ENCODE data around the gene ABCD2.

Gene ABCD2

DNA sequence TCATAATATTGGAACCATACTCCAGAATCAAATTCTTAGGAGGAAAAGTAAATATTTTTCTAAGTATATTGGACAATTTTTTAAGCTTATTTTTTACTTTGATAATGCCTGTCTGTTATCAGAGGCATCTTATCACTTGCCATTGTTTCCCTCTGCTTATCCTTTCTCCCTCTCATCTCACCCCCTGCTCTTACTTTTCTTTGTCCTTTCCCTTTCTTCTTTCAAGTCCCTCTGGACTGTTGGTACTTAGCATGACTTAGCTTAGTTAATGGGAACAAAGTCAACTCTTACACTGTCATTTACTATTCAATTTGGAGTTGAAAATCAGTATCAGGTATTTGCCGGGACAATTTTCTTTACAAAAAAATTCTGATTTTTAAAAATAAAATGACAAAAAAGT lies 45.2 kb downstream of the ABCD2 start:
- no peaks in the 10 kb centered on the region for H3K36me3 ChIP-seq (replicated peaks; ENCODE audit: low read depth, low read length)
- no peak overlapping the region for H3K4me3 ChIP-seq (ENCODE audit: low read length)
- H3K4me1 ChIP-seq (ENCODE audit: low read length) = no peaks in the 10 kb centered on the region
- H3K27ac ChIP-seq (ENCODE audit: low read length) = no peak overlapping the region
- H3K9me3 ChIP-seq (ENCODE audit: insufficient read depth, low read length) = no peaks in the 10 kb centered on the region
- no peaks in the 10 kb centered on the region for H3K27me3 ChIP-seq (ENCODE audit: low read depth, low read length)
- H4K20me1 ChIP-seq (ENCODE audit: insufficient read depth, low read length) = no peaks in the 10 kb centered on the region
- no peak overlapping the region for H2AFZ ChIP-seq (ENCODE audit: low read depth, low read length)
- H3K79me2 ChIP-seq (ENCODE audit: low read length) = no peaks in the 10 kb centered on the region
- no peak overlapping the region for H3K9ac ChIP-seq (ENCODE audit: low read length)
- TF ChIP-seq, protein P1, sequence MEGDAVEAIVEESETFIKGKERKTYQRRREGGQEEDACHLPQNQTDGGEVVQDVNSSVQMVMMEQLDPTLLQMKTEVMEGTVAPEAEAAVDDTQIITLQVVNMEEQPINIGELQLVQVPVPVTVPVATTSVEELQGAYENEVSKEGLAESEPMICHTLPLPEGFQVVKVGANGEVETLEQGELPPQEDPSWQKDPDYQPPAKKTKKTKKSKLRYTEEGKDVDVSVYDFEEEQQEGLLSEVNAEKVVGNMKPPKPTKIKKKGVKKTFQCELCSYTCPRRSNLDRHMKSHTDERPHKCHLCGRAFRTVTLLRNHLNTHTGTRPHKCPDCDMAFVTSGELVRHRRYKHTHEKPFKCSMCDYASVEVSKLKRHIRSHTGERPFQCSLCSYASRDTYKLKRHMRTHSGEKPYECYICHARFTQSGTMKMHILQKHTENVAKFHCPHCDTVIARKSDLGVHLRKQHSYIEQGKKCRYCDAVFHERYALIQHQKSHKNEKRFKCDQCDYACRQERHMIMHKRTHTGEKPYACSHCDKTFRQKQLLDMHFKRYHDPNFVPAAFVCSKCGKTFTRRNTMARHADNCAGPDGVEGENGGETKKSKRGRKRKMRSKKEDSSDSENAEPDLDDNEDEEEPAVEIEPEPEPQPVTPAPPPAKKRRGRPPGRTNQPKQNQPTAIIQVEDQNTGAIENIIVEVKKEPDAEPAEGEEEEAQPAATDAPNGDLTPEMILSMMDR (IDR thresholded peaks at IDR 0.05; ENCODE audit: low read depth, low read length) = no peak
- TF ChIP-seq EZH2phosphoT487 (IDR thresholded peaks at IDR 0.05; ENCODE audit: low read depth) = no peak
- H3K4me2 ChIP-seq (ENCODE audit: low read length) = no peak overlapping the region

DNA sequence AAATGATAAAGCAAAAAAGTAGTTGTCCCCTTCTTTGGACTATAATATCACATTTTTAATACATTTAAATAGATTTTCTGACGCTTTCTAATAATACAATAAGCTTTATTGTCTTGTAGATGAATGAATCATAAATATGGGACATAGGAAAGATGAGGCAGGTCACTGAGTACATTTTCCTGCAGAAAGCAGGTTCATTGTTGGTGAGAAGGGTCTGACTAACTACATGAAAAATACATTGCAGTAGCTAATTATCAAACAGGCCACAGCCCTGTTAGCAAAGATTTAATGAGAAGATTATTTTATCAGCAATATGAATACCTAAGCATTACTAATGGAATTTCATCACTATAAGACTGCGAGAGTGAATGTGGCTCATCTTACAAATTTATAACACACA lies 45.6 kb downstream of the ABCD2 start:
- Histone ChIP-seq H3K9me3 (ENCODE audit: insufficient read depth, low read length) (no peaks in the 10 kb centered on the region), H3K9ac (ENCODE audit: low read length) (no peak overlapping the region), H4K20me1 (ENCODE audit: insufficient read depth, low read length) (no peaks in the 10 kb centered on the region), H3K36me3 (replicated peaks; ENCODE audit: low read depth, low read length) (no peaks in the 10 kb centered on the region), H3K79me2 (ENCODE audit: low read length) (no peaks in the 10 kb centered on the region), H3K4me1 (ENCODE audit: low read length) (no peaks in the 10 kb centered on the region), H3K4me3 (ENCODE audit: low read length) (no peak overlapping the region), H3K27me3 (ENCODE audit: low read depth, low read length) (no peaks in the 10 kb centered on the region), H2AFZ (ENCODE audit: low read depth, low read length) (no peak overlapping the region), H3K27ac (ENCODE audit: low read length) (no peak overlapping the region), H3K4me2 (ENCODE audit: low read length) (no peak overlapping the region)
- TF ChIP-seq EZH2phosphoT487 (IDR thresholded peaks at IDR 0.05; ENCODE audit: low read depth) = no peak
- TF ChIP-seq, protein P1 (IDR thresholded peaks at IDR 0.05; ENCODE audit: low read depth, low read length) = no peak

DNA sequence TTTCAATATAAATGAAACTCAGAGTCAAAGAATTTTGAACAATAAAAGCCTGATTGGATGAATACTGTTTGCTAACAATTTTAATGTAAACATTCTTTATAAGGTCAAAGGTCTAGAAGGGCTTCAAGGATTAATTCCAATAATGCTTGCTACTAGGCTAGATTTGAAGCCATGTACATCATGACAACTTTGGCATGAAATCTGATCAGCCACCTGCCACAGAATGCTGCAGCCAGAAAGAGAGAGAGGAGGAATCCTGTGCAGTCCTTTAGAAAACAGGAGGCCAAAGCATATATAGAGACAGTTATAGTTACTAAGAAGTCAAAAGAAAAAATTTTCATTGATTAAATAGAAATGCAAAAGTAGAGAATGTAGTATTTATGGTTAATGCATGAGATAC lies 47.1 kb downstream of the ABCD2 start:
- no peaks in the 10 kb centered on the region for H3K79me2 ChIP-seq (ENCODE audit: low read length)
- no peaks in the 10 kb centered on the region for H3K27me3 ChIP-seq (ENCODE audit: low read depth, low read length)
- no peaks in the 10 kb centered on the region for H3K9me3 ChIP-seq (ENCODE audit: insufficient read depth, low read length)

DNA sequence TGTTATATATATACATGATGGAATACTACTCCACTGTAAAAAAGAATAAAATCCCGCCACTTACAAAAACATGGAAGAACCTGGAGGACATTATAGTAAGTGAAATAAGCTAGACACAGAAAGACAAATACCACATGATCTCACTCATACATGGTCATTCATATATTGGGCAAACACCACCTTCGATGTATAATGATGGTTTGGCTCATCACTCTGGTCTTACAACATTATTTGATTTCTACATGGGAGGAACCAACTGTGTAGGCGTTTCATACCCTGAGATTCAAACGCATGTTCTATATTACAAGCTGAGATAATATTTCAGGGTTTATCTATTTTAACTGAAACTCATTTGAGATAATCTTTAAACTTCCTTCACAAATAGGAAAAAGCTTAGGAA lies 48.3 kb downstream of the ABCD2 start:
- Histone ChIP-seq H3K9ac (ENCODE audit: low read length) (no peak overlapping the region), H3K36me3 (replicated peaks; ENCODE audit: low read depth, low read length) (no peaks in the 10 kb centered on the region), H3K4me2 (ENCODE audit: low read length) (no peak overlapping the region), H3K9me3 (ENCODE audit: insufficient read depth, low read length) (no peaks in the 10 kb centered on the region), H3K27me3 (ENCODE audit: low read depth, low read length) (no peaks in the 10 kb centered on the region), H3K79me2 (ENCODE audit: low read length) (no peaks in the 10 kb centered on the region), H3K4me1 (ENCODE audit: low read length) (no peaks in the 10 kb centered on the region), H3K27ac (ENCODE audit: low read length) (no peak overlapping the region), H2AFZ (ENCODE audit: low read depth, low read length) (no peak overlapping the region), H3K4me3 (ENCODE audit: low read length) (no peak overlapping the region), H4K20me1 (ENCODE audit: insufficient read depth, low read length) (no peaks in the 10 kb centered on the region)
- TF ChIP-seq, protein P1 (IDR thresholded peaks at IDR 0.05; ENCODE audit: low read depth, low read length) = no peak
- TF ChIP-seq EZH2phosphoT487 (IDR thresholded peaks at IDR 0.05; ENCODE audit: low read depth) = no peak

More for the DNA sequence above, 47.1 kb downstream of the ABCD2 start:
- H3K9ac ChIP-seq (ENCODE audit: low read length) = no peak overlapping the region
- H3K4me3 ChIP-seq (ENCODE audit: low read length) = no peak overlapping the region
- H3K36me3 ChIP-seq (replicated peaks; ENCODE audit: low read depth, low read length) = no peaks in the 10 kb centered on the region
- no peak overlapping the region for H3K27ac ChIP-seq (ENCODE audit: low read length)
- H3K4me2 ChIP-seq (ENCODE audit: low read length) = no peak overlapping the region
- H4K20me1 ChIP-seq (ENCODE audit: insufficient read depth, low read length) = no peaks in the 10 kb centered on the region
- H3K4me1 ChIP-seq (ENCODE audit: low read length) = no peaks in the 10 kb centered on the region
- TF ChIP-seq, protein P1 (IDR thresholded peaks at IDR 0.05; ENCODE audit: low read depth, low read length) = no peak
- no peak for TF ChIP-seq EZH2phosphoT487 (IDR thresholded peaks at IDR 0.05; ENCODE audit: low read depth)
- H2AFZ ChIP-seq (ENCODE audit: low read depth, low read length) = no peak overlapping the region
